RKO (cell line): ENCODE measurements around the gene GRIK2.

Experiments used
- DNase-seq: peaks from one replicate; pipeline ENCODE4 v3.0.0-alpha.2; 2016; ENCODE audit warnings: low spot score

The GRIK2 gene

GRCh38 chr6:101784094-101784493 is 390.6 kb downstream of the GRIK2 start:
- no peak for DNase-seq

DNA sequence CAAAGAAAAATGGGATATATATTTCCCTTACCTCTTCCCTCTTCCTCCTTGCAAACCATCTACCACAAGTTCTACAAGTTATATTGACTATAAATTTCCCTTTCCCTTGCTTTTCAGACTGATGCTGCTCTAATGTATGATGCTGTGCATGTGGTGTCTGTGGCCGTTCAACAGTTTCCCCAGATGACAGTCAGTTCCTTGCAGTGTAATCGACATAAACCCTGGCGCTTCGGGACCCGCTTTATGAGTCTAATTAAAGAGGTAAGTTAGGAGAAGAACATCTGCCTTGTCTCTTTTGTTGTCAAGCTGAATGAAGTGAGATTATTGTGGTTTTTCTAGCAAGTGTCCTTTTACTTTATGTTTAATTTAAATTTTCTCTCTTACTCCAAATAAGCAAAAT is 406.0 kb downstream of the GRIK2 start:
- no peak for DNase-seq

DNA sequence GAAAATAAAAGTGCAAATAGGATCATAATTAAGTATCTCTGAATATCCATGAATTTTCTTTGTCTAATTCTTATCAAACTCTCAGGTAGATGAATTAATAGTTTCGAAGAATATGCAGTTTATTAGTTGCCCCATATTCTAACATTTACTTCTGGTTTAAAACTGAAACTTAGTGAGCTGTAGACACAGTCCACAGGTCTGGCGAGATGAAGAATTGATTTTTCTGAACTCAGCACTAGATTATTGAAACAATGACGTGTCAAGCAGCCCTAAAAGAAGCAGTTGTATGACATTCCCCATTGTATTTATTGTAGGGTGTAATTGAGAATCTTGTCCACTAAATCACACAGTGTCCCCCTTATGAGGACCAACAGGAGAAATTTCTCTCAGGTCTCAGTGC is 407.1 kb downstream of the GRIK2 start:
- DNase-seq: no peak

DNA sequence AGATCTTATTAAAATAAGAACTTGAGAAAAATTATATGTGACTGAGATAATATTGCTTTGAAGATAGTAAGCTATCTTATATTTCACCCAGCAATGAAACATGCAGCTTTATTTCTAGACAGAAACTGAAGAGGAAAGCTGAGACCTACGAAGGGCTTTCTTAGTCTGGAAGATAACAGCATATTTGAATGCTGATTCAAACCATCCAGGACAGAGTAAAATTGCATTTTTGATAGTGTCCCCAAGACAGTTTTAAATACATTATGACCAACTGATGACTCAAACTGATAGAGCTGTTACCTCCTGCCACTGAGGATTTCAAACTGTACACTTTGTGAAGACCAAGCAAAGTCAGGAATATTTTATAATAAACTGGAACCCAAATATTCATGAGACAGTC is 409.6 kb downstream of the GRIK2 start:
- no peak for DNase-seq

DNA sequence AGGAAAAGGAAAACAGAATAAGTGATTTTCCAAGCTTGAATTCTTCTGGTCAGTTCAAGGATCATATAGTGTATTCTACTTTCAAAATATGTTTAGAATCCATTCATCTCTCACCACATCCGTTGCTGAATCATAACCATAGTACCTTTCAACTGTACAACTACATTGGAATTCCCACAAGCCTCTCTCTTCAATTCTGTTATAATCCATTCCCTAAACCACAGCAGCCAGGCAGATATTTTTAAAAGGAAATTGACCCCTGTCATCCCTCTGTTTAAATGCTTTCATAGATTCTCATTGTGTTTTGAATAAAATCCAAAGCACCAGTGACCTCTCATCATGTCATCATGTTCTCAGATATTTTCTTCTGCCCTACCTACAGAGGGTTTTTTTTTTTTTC is 412.7 kb downstream of the GRIK2 start:
- DNase-seq: no peak

GRCh38 chr6:101811108-101811507 is 417.6 kb downstream of the GRIK2 start:
- no peak for DNase-seq

- no peak for DNase-seq
These were observed 423.2 kb downstream of the GRIK2 start for GRCh38 chr6:101816716-101817115.

DNA sequence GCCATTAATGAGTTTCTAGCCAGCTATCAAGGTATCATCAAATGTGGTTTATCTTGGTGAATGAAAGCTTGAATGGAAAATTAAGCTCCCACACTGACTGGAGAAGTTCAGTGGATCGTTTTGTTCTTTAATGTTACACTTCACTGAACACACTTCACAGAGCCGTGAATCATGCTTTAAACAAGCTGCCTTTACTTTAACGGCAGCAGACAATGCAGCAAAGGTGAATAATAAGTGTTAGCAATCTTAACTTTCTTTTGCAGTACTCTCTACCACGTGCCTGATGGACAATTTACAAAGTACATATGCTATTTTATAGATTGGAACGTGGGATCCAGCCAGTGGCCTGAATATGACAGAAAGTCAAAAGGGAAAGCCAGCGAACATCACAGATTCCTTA is 424.5 kb downstream of the GRIK2 start:
- no peak for DNase-seq

DNA sequence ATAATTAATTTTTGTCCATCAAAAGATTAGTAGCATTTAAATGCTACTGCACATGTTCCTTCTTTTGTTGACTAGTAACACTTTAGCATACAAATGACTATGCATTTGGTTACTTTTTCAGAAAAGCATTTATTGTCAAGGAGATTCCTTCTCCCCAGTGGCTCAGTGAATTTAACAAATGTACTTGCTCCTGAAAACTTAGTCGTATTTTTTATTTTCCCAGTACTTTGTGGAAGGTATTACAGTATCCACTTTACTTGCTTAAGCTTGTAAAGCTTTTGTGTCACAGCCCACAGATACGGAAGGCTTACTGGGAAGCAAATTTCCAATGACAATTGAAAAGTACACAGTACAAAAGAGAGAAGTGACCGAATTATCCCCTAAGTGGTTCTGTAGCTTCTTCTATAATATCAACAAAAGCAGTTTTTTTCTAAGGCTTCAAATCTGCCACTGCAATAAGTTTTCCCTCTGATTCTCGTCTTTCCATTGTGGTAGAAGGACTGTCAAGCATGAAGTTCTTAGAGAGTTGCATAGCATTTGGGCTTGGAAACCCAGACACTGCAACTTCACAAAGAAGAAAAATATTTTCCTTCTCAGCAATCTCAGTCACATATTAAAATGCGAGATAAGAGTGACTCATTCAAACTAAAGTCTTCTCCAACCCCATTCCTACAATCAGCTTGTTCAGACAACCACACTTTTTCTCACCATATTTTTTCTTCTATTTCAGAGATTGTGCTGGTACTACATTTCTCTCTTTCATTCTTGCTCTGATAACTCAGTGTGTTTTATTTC is 431.2 kb downstream of the GRIK2 start:
- no peak for DNase-seq

- no peak for DNase-seq
These were observed 432.8 kb downstream of the GRIK2 start for GRCh38 chr6:101826269-101826668.

DNA sequence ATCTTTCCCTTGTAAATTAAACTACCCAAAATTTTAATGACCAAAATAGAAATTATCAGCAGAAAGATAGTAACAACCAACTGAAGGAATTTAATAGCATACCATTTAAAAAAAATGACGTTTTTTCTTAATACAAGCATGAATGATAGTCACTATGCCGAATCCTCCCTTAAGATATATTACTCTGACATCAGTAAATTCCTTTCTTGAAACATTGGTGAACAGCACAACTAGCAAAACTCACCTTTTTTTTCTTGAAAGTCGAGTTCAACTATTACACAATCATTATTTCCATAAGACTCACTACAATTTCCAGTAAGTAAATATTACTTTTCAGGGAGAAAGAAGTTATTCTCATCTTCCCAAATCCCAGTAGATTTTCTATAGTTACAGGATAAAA is 433.2 kb downstream of the GRIK2 start:
- no peak for DNase-seq

- DNase-seq: no peak
These were observed 437.1 kb downstream of the GRIK2 start for GRCh38 chr6:101830501-101831031.

DNA sequence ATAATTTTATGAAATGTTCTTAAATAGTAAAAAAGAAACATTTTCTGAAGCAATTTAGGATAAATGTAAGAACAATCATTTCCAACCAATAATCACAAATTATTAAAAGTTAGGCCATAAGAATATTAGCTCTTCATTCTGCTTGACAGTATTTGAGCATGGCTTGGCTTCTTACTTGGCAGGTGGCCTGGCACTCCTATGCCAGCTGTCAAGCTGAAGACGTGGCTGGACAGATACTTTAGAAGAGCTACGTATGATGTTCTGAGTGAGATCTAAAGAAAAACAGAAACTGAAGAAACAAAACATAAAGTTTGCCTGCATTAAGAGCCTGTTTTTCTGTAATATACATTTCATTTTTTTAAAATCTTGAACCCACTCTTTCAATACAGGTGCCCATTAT is 438.9 kb downstream of the GRIK2 start:
- DNase-seq: no peak

GRCh38 chr6:101840100-101840499 is 446.6 kb downstream of the GRIK2 start:
- DNase-seq: no peak

DNA sequence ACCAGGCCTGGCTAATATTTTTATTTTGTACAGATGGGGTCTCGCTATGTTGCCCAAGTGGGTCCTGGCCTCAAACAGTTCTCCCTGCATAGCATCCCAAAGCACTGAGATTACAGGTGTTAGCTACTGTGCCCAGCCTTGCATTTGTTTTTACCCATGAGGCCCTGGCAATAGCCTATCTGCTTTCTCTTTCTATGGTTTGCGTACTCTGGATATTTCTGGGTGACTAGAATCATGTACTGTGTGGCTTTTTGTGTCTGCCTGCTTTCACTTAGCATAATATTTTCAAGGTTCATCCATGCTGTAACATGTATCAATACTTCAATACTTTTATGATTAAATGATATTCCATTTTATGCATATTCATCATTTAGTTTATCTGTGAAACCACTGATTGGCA is 451.7 kb downstream of the GRIK2 start:
- DNase-seq: no peak

DNA sequence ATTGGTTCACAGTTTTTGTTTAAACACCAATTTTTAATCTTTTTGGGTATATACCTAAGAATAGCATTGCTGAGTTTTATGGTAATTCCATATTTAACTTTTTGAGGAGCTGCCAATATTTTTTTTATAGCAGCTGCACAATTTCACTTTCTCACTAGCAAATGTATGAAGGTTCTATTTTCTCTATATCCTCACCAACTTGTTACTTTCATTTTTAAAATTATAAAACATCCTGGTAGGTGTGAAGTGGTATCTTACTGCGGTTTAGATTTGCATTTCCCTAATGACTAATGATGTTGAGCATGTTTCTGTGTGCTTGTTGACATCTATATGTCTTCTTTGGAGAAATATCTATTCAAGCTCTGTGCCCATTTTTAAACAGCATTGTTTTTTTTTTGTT is 452.1 kb downstream of the GRIK2 start:
- DNase-seq: no peak

GRCh38 chr6:101847690-101848089 is 454.2 kb downstream of the GRIK2 start:
- DNase-seq: no peak

DNA sequence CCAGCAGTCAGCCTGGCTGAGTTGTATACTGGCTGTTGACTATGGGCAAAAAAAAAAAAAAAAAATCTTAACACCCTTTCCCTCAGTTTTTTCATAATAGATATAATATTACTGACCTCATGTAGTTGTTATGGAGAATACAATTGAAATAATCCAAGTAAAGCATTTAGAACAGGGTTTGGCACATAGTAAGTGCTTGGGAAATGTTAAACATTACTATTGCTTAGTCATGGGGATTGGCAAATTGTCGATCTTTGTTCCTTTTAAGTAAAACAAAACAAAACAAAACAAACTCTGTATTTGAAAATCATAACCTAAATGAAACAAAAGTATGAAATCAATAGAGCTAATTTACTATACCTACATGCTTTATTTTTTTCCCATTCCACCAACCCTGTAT is 458.4 kb downstream of the GRIK2 start:
- DNase-seq: no peak

- DNase-seq: no peak
These were observed 459.9 kb downstream of the GRIK2 start for GRCh38 chr6:101853231-101854085.

GRCh38 chr6:101876431-101876830 is 482.9 kb downstream of the GRIK2 start:
- DNase-seq: no peak

DNA sequence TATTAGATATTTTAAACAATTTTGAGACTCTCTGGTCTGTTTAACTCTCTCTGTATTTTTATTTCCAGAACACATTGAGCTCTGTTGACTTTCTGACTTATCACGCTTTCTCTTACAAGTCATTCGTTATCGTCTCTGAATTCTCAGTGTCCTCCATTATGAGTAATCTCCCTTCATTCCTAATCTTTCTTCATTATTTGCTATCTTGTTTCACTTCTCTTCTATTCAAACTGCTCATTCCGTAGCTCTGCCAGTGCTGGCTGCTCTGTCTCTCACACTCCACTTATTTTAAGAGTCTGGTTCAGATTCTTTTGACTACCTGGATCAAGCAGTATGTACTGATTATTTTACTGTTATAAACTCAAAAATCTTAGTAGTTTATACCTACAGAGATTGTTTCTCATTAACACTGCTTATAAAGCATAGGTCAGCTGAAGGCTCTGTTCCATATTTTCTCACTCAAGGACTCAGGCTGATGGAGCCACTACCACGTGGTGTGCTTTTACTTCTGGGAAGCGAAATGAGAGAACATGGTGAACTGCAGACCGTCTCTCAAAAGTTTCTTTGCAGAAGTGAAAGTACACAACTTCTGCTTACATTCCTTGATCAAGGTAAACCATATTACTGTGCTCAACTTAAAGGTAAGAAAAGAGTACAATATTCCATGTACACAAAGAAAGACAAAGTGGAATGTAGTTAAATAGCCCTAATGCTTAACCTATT is 485.2 kb downstream of the GRIK2 start:
- no peak for DNase-seq

DNA sequence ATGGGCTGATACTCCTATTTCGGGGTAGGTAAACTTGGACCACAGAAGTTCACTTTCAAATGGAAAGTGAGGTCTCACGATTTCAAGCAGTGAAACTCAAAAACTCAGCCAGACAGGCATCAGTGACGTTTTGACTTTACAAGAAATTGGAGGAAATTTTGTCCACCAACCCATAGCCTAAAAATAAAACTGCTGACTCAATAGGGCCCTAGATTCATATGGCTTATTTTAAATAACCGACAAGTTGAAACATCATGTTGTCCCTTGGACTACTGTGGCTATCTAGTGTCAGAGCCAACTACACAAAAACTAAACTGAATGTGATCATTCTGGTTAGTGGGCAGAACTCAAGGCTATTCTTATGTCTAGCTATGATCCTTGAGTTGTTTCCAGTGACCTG is 486.3 kb downstream of the GRIK2 start:
- DNase-seq: no peak

DNA sequence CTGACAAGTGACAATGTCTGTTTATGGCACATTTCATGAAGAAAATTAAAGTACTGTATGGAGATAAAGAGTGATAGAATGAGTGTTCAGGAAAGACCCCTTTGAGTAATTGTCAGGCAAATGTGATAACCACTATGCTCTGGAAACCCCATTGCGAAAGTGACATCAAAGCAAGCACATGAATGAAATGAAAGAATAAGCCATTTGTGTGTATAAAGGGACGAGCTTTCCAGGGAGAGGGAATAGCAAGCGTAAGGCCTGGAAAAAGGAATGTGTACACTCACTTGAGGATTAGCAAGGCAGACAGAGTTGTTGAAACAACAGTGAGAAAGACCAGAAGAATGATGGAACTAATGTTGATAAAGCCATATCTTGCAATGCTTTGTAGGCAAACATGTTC is 490.0 kb downstream of the GRIK2 start:
- no peak for DNase-seq
